Ishikawa (cell line): ENCODE data around the gene PIK3CD.

ENCODE experiments used
- CEBPB ChIP-seq: IDR thresholded peaks from 2 replicates; pipeline ENCODE4 v1.6.1; 2012
- CREB1 ChIP-seq: IDR thresholded peaks from 2 replicates; pipeline ENCODE4 v1.6.1; 2012; ENCODE audit warnings: low read depth
- EGR1 ChIP-seq: IDR thresholded peaks from 2 replicates; pipeline ENCODE4 v1.6.1; 2012
- EP300 ChIP-seq: IDR thresholded peaks from 2 replicates; pipeline ENCODE4 v1.6.1; 2012; ENCODE audit warnings: borderline replicate concordance
- FOXM1 ChIP-seq: IDR thresholded peaks from 2 replicates; pipeline ENCODE4 v1.6.1; 2012; ENCODE audit warnings: low read depth, borderline replicate concordance
- NFIC ChIP-seq: IDR thresholded peaks from 2 replicates; pipeline ENCODE4 v1.6.1; 2012
- RAD21 ChIP-seq: IDR thresholded peaks from 2 replicates; pipeline ENCODE4 v1.6.1; 2012; ENCODE audit warnings: low read depth
- TAF1 ChIP-seq: IDR thresholded peaks from 2 replicates; pipeline ENCODE4 v1.6.1; 2012; ENCODE audit warnings: low read depth, mild to moderate bottlenecking
- TCF12 ChIP-seq: IDR thresholded peaks from 2 replicates; pipeline ENCODE4 v1.6.1; 2012; ENCODE audit warnings: low read depth
- TEAD4 ChIP-seq: IDR thresholded peaks from 2 replicates; pipeline ENCODE4 v1.6.1; 2012
- USF1 ChIP-seq: IDR thresholded peaks from 2 replicates; pipeline ENCODE4 v1.6.1; 2012
- YY1 ChIP-seq: IDR thresholded peaks from 2 replicates; pipeline ENCODE4 v1.6.1; 2012; ENCODE audit warnings: low read depth
- ZBTB7A ChIP-seq: IDR thresholded peaks from 2 replicates; pipeline ENCODE4 v1.6.1; 2012; ENCODE audit warnings: low read depth
- TF ChIP-seq, protein P1 (sequence below): IDR thresholded peaks from 2 replicates; pipeline ENCODE4 v1.6.1; 2012
- TF ChIP-seq, protein P2 (sequence below): IDR thresholded peaks from 2 replicates; pipeline ENCODE4 v1.6.1; 2012; ENCODE audit warnings: low read depth, mild to moderate bottlenecking

The PIK3CD gene

DNA sequence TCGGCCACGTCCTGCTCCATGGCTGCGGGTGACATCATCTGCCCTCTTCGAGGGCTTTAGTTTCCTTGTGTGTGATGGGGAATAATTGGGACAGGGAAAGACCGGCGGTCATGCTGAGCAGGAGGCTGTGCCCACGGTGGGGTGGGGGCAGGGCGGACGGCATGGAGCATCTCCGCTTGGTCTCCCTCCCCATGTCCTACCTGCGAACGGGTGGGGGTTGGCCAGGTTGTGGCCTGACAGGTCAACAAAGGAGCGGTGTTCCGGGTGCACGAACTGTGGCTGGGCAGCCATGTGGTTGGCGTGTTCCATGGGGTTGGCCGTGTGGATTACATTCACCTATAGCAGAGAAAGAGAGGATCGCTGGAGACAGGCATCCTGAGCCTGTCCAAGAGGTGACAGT, 80.0 kb downstream of the PIK3CD start:
- TF ChIP-seq ZBTB7A (no peak), USF1 (no peak), TAF1 (no peak), EP300 (no peak), CEBPB (no peak), FOXM1 (no peak), CREB1 (no peak), RAD21 (no peak), TCF12 (no peak), YY1 (no peak), TEAD4 (no peak), NFIC (no peak), EGR1 (no peak)
- TF ChIP-seq, protein P1, sequence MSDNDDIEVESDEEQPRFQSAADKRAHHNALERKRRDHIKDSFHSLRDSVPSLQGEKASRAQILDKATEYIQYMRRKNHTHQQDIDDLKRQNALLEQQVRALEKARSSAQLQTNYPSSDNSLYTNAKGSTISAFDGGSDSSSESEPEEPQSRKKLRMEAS, result no peak
- TF ChIP-seq, protein P2, sequence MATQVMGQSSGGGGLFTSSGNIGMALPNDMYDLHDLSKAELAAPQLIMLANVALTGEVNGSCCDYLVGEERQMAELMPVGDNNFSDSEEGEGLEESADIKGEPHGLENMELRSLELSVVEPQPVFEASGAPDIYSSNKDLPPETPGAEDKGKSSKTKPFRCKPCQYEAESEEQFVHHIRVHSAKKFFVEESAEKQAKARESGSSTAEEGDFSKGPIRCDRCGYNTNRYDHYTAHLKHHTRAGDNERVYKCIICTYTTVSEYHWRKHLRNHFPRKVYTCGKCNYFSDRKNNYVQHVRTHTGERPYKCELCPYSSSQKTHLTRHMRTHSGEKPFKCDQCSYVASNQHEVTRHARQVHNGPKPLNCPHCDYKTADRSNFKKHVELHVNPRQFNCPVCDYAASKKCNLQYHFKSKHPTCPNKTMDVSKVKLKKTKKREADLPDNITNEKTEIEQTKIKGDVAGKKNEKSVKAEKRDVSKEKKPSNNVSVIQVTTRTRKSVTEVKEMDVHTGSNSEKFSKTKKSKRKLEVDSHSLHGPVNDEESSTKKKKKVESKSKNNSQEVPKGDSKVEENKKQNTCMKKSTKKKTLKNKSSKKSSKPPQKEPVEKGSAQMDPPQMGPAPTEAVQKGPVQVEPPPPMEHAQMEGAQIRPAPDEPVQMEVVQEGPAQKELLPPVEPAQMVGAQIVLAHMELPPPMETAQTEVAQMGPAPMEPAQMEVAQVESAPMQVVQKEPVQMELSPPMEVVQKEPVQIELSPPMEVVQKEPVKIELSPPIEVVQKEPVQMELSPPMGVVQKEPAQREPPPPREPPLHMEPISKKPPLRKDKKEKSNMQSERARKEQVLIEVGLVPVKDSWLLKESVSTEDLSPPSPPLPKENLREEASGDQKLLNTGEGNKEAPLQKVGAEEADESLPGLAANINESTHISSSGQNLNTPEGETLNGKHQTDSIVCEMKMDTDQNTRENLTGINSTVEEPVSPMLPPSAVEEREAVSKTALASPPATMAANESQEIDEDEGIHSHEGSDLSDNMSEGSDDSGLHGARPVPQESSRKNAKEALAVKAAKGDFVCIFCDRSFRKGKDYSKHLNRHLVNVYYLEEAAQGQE, result no peak

GRCh38 chr1:9732123-9732971, 80.8 kb downstream of the PIK3CD start:
- TF ChIP-seq, protein P2, result no peak
- no peak for TF ChIP-seq ZBTB7A
- TF ChIP-seq TEAD4, result no peak
- TF ChIP-seq USF1, result no peak
- TF ChIP-seq TAF1, result no peak
- TF ChIP-seq, protein P1, result no peak
- TF ChIP-seq CREB1, result no peak
- TF ChIP-seq FOXM1, result no peak
- TF ChIP-seq YY1, result no peak
- no peak for TF ChIP-seq CEBPB
- no peak for TF ChIP-seq NFIC
- TF ChIP-seq EGR1, result no peak
- TF ChIP-seq RAD21, result no peak
- TF ChIP-seq TCF12, result no peak
- TF ChIP-seq EP300, result no peak

- no peak for TF ChIP-seq RAD21
- no peak for TF ChIP-seq NFIC
- no peak for TF ChIP-seq CREB1
- TF ChIP-seq TCF12, result no peak
- no peak for TF ChIP-seq FOXM1
- no peak for TF ChIP-seq ZBTB7A
- TF ChIP-seq, protein P2, result no peak
- no peak for TF ChIP-seq YY1
- TF ChIP-seq TEAD4, result no peak
- no peak for TF ChIP-seq USF1
- TF ChIP-seq TAF1, result no peak
Observed at GRCh38 chr1:9733160-9733789, 81.7 kb downstream of the PIK3CD start.

DNA sequence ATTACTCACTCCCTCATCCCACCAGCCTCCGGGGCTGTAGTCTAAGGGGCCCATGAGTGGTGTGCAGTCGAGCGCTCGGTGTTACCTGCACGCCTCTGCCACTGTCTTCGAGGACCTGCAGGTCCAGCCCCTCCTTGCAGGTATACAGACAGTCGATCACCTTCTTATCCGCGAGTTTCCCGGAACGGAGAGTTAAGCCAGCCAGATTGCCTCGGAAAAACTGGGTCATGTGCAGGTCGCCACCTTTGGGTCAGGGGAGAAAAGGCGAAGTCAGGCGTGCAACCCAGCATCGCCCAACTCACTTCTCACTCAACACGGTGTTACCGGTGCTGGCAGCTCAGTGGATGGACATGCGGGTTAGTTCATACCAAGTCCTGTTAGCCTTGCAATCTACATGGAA, 84.3 kb downstream of the PIK3CD start:
- TF ChIP-seq USF1 (no peak), TCF12 (no peak), CREB1 (no peak), YY1 (no peak), EP300 (no peak), CEBPB (no peak), NFIC (no peak), FOXM1 (no peak), TEAD4 (no peak), EGR1 (no peak), ZBTB7A (no peak), TAF1 (no peak), RAD21 (no peak)
- TF ChIP-seq, protein P2, result no peak
- TF ChIP-seq, protein P1, result no peak
